Esophagus mucosa (tissue), 1 donor: ENCODE results near the gene FAM13A. TPM values are rescaled to one million over a fixed set of nuclear protein-coding genes. Genes with fewer than 3 reads are reported as not detected.
"Not testable (repeated sequence)": the region's sequence is repeated elsewhere in the genome, so short reads cannot be mapped to it uniquely, and the experiment has no call there.

Source experiments
- ATAC-seq: fragments of 200-7000 bp; cut with Tn5 transposase; one replicate; pipeline ENCODE4 v1.9.1; 2020
- total RNA-seq: library from RNA; stranded (reverse); gene quantifications from one replicate; pipeline ENCODE4 v1.2.4, GENCODE V29; 2023
- donor health status: DM: yes; HTN: yes; CAD: no.

Gene FAM13A
- total RNA-seq, 1 donor from 2014 or later: 5.7 TPM

- no peak for ATAC-seq
Observed at GRCh38 chr4:88893961-88894360, 163.0 kb downstream of the FAM13A start.

GRCh38 chr4:88892646-88893045, 164.3 kb downstream of the FAM13A start:
- no peak for ATAC-seq

- ATAC-seq: no peak
Observed at GRCh38 chr4:88891636-88892035, 165.3 kb downstream of the FAM13A start.

- ATAC-seq: not testable (repeated sequence)
Observed at GRCh38 chr4:88887409-88887808, 169.6 kb downstream of the FAM13A start.

GRCh38 chr4:88881227-88881569, 175.8 kb downstream of the FAM13A start:
- no peak for ATAC-seq

- no peak for ATAC-seq
Observed at GRCh38 chr4:88880501-88881226, 176.3 kb downstream of the FAM13A start.

GRCh38 chr4:88879991-88880390, 177.0 kb downstream of the FAM13A start:
- no peak for ATAC-seq

- no peak for ATAC-seq
Observed at GRCh38 chr4:88878642-88879041, 178.3 kb downstream of the FAM13A start.

- no peak for ATAC-seq
Observed at GRCh38 chr4:88870428-88870827, 186.6 kb downstream of the FAM13A start.

GRCh38 chr4:88868510-88868909, 188.5 kb downstream of the FAM13A start:
- no peak for ATAC-seq

- no peak for ATAC-seq
Observed at GRCh38 chr4:88866862-88867550, 190.0 kb downstream of the FAM13A start.

GRCh38 chr4:88865466-88865865, 191.5 kb downstream of the FAM13A start:
- no peak for ATAC-seq

- ATAC-seq: no peak
Observed at GRCh38 chr4:88865046-88865445, 191.9 kb downstream of the FAM13A start.

- ATAC-seq: no peak
Observed at GRCh38 chr4:88860586-88860985, 196.4 kb downstream of the FAM13A start.

GRCh38 chr4:88859191-88859812, 197.7 kb downstream of the FAM13A start:
- ATAC-seq: no peak

GRCh38 chr4:88858752-88859151, 198.2 kb downstream of the FAM13A start:
- no peak for ATAC-seq

- ATAC-seq: no peak
Observed at GRCh38 chr4:88857588-88857987, 199.4 kb downstream of the FAM13A start.

- ATAC-seq: no peak
Observed at GRCh38 chr4:88854481-88854880, 202.5 kb downstream of the FAM13A start.

- not testable (repeated sequence) for ATAC-seq
Observed at GRCh38 chr4:88853583-88853982, 203.4 kb downstream of the FAM13A start.

GRCh38 chr4:88846206-88846790, 210.7 kb downstream of the FAM13A start:
- no peak for ATAC-seq

GRCh38 chr4:88843067-88843685, 213.8 kb downstream of the FAM13A start:
- no peak for ATAC-seq

- ATAC-seq: no peak
Observed at GRCh38 chr4:88841635-88842034, 215.3 kb downstream of the FAM13A start.

GRCh38 chr4:88836216-88836615, 220.8 kb downstream of the FAM13A start:
- no peak for ATAC-seq
